HG02943 (cell line): ENCODE measurements around the gene BPIFB6.

Experiments used
- ATAC-seq: cut with Tn5 transposase; IDR thresholded peaks from one replicate; pipeline ENCODE4 v1.9.1; 2021; ENCODE audit warnings: mild to moderate bottlenecking, low read depth, moderate library complexity; ENCODE audit not compliant: unreplicated experiment

Gene BPIFB6

DNA sequence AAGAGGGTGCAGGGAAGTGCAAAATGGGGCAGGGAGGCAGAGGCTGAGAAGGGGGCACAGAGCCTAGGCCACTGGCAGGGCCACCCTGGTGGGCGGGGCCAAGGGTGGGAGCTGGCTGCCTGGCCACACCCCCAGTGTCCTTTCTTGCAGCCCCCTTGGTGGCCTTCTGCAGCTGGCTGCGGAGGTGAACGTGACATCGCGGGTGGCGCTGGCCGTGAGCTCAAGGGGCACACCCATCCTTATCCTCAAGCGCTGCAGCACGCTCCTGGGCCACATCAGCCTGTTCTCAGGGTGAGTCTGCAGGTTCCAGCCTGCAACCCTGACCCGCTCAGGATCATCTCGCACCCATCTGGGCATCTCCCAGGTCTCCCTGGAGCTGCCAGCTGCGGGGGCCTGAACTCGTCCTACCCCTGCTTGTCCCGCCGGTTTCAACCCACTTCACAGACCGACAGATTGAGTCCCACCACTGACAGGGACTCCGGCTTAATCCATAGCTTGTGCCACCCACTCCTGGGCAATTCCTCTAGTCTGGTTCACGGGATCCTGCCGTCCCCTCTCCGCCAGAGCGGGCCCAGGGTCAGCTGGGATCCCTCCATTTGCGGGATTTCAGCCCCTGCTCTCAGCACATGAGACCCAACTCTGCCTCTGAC is 28.4 kb downstream of the BPIFB6 start:
- no peak for ATAC-seq

DNA sequence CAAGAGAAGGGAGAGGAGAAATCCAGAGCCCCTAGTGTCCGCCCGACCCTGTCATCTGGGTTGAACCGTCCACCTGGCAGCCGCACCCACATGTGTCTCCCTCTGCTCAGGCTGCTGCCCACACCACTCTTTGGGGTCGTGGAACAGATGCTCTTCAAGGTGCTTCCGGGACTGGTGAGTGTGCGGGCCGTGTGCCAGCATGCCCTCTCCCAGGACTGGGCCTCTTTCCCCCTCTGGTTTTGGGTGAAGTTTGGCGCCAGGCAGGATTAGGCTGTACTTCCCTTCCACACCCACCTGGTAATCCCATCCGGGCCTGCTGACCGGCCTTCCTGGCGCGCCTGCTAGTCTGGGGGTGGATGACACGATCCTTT is 30.2 kb downstream of the BPIFB6 start:
- ATAC-seq: no peak

DNA sequence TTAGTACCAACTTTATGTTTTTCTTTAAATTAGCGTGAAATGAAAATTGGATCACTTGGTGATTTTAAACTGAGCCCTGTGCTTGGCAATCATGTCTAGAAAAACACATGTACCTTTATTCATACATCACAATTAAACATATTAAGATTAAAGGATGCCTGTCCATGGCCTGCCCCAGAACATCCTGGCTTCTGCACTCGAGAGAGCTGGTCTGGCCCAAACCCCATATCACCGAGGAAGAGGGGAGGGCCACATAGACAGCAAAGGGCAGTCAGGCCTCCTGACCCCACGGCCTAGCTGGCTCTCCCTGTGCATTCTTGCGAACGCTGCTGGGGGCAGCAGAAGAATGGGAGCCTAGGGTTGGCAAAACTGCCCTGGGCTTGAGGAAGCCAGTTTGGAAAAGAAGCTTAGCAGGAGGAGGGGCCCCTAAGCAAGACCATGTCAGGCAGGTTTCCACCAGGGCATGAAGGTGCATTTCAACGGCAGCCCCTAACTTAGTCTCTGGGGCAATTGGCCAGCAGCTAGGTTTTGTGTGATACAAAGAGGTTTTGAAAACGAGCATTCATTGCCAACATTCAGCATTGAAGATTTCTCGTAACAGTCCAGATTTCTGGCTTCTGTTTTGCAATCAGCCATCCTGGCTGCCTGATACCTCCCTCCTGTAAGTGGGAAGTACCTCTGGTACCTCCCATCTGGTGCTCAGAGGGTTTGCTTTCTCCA is 30.8 kb downstream of the BPIFB6 start:
- ATAC-seq: no peak

DNA sequence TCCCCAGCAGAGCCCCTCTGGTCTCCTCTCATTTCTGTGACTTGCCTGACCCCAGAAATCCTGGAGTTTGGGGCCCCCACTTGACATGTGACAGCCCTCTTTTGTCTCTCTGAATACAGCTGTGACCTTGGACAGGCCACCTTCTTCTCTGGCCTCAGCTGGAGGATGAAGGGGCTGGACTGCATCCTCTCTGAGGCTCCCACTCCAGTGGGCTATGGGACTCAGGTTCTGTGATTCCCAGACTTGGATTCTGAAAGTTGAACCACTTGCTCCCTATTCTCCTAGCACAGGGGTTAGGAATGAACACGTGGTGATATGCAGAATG is 31.3 kb downstream of the BPIFB6 start:
- ATAC-seq: no peak

DNA sequence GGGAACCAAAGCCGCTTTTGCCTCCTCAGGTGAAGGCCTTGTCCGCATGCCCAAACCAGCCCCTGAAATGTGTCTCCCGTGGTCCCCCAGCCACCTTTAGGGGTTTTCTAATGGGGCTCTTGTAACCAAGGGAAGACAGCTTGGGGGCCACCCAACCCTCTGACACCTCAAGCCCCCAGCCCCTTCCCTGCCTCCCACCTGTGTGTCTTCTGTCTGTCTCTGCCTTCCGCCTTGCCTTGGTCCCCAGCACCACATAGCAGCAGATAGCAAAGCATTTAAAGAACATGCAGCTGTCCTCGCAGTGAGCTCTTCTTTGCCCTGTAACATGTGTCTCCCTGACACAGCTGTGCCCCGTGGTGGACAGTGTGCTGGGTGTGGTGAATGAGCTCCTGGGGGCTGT is 31.8 kb downstream of the BPIFB6 start:
- no peak for ATAC-seq

DNA sequence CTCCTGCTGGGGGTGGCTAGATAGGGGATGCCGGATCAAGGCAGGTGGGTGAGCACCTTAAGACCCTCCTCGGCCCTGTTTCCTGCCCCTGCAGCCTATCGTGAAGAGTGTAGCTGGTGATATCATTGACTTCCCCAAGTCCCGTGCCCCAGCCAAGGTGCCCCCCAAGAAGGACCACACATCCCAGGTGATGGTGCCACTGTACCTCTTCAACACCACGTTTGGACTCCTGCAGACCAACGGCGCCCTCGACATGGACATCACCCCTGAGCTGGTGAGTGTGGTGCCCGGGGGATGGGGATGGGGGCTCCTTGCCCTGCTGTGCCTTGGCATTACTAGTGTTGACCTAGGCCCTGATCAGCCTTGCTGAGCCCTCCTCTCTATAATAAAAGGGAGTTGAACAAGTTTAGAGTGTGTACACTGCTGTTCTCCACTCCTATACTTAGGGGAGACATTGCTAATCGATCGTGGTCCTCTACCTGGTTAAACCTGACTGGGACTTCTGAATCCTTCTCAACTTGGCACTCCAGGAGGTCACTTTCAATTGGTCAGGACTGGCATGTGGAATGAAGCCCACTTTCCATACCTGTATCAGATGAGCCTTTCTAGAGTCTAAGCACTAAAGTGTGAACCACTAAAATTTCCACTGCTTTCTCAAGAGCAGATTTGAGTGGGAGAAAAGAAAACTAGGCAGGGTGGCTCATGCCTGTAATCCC is 33.3 kb downstream of the BPIFB6 start:
- no peak for ATAC-seq

DNA sequence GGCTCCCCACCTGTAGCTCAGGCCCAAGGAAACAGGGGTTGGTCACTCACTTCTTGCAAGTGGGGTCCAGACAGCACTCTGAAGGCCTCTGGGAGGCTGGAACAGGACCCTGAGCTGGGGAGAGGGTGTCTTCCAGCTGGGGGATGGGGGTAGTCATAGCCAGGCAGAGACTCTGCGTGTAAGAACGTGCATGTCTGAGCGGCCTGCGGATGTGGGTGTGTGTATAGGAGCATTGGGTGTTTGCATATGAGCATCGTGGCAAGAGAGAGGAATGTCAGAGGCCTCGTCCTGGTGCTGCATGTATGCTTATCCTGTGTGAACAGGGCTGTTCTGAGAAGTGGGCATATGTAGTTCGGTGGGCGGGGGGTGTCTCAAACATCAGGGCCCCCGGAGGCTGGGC is 34.3 kb downstream of the BPIFB6 start:
- no peak for ATAC-seq

DNA sequence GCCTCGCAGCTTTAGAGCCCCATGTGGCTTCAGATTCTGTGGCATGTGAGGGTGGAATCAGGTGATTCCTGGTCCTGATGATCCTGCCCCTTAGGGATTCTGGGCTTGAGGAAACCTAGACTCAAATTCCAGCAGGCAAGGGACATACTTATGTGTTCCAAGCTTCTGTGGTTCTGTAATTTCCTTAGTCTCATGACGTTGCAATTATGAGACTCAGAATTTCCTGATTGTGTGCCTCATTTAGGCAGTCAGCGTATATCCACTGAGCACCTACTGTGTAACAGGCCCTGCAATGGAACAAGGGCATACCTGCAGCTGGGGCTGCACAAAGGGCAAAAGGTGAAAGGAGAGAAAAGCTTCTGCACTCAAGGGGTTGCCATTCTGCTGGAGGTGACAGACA is 36.4 kb downstream of the BPIFB6 start:
- ATAC-seq: no peak

DNA sequence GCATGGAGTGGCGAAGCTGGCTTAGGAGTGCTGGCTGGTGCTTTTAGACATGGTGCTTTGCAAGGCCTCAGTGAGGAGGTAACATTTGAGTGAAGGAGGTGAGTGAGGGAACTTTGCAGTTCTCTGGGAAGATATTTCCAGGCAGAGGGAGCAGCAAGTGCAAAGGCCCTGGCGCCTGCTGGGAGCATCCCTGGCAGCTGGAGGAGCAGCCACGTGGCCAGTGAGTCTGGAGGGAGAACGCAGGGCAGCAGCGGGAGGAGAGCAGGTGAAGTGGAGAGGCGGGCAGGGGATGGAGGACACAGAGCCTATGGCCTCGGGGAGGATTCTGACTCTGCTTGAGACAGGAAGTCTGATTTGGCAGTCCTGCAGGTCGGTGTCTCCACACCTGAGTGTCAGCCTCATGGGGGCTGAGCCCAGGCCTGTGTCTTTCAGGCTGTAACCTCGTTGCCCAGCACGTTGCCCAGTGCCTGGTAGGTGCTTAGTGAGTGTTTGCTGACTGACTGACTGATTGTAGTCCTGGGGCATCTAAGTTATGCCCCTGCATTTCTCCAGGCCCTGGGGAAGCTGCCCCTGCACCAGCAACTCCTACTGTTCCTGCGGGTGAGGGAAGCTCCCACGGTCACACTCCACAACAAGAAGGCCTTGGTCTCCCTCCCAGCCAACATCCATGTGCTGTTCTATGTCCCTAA is 36.9 kb downstream of the BPIFB6 start:
- no peak for ATAC-seq

DNA sequence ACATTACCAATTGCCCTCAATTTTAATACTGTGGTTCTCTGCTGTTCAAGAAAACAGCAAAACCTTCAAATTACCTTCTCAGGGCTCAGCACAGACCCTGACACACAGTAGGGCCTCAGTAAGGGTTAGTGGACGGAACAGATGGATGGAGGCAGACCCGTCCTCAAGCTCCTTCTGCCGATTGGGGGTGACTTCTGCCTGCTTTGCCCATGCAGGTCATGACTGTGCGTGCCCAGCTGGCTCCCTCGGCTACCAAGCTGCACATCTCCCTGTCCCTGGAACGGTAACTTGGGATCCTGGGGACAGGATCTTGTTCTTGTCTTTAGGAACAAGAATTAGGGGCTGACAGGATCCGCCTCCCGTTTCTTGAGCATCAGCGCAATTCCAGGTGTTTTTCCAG is 38.2 kb downstream of the BPIFB6 start:
- no peak for ATAC-seq

DNA sequence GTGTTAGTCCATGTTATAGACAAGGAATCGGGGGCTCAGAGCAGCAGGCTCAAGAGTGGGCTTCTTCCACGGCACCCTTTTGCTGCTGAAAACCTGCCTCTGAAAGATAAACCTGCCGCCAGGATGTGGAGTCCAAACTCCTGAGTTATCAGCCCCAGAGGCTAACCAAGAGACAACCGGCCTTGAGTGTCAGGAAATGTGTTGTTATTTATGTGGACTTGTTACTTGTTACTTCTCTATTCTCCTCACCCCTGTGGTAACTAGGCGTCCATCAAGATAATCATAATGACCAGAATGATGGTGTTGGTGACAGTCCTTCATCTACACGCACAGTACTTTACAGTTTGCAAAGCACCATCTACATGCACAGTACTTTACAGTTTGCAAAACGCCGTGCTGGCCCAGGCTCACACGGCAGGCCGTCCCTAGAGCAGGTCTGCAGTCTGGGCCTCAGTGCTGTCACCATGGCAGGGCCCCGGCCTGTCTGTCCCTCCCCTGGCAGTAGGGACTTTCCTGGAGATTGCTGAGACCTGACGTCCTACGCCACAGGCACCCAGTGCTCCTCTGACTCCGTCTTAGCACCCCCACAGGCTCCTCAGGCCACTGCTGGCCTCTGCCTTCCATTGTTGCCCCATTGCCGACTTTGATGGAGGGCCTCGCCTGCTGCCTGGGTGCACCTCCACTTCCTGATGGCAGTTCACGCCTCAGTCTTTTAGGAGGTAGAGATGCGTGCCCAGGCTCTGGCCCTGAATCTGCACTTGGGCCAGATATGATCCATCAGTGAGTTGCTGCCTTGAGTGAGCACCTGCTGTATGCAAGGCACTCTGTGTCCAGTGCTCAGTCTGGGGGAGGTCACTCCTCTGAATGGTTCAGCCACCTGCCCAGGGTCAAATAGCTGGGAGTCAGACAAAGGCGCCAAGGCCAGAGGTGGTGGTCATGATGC is 38.9 kb downstream of the BPIFB6 start:
- ATAC-seq: no peak

DNA sequence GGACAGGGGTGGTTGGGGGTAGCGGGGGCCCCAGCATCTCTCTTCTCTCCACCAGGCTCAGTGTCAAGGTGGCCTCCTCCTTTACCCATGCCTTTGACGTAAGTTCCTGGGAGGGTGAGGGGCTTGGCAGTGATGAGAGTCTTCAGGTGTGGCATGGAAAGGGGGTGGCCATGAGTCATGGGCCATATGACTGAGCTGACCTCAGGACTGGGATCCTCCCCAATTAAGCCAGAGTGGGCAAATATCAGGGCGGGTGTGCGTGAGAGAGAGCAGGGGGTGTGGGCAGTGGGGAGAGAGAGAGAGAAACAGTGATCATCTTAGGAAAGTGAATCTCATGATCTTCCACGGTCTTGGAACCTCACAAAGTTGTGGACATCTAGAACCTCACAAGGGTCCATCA is 39.8 kb downstream of the BPIFB6 start:
- ATAC-seq: no peak

DNA sequence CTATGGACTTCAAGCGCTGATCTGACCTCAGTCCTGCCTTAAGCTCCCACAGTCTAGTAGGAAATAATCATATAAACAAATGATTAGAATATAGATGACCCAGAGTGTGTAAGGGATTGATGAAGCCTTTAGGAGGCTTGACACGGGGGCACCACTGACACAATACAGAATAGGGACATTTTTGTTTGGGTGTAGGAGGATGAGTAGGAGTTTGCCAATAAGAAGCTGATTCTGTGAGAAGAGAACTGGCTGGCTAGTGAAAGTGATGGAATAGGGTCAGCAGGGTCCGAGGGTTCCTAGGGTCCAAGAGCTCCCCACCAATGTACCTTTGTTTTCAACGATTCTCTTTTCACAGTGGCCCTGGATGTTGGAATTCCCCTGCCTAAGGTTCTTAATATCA is 40.9 kb downstream of the BPIFB6 start:
- ATAC-seq: no peak

DNA sequence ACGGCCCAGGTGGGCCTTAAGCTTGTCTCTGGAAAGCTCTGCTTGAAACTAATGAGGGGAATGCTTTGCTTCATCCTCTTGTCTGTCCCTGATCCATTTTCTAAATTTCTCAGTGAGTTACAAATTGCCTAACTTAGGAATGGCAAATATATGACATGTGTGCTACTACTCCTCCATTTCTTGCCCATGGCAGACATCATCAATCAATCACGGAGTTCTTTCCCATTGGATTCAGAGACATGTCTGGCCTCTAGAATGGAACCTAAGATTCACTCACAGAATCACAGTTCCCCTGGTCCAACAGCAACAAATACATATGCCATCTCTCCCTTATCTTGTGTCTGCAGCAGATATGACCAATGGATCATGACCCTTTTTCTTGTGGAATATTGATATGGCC is 41.4 kb downstream of the BPIFB6 start:
- no peak for ATAC-seq

DNA sequence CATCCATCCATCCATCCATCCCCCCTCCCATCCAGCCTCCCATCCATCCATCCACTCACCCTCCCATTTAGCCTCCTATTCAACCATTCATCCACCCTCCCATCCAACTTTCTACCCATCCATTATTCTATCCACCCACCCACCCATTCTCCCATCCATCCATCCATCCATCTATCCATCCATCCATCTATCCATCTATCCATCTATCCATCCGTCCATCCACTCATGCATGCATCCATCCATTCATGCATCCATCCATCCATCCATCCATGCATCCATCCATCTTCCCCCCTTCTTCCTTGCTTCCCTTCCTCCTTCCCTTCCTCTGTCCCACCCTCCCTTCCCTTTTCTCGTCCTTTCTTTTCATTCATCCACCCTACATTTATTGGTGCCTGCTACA is 43.2 kb downstream of the BPIFB6 start:
- ATAC-seq: no peak

DNA sequence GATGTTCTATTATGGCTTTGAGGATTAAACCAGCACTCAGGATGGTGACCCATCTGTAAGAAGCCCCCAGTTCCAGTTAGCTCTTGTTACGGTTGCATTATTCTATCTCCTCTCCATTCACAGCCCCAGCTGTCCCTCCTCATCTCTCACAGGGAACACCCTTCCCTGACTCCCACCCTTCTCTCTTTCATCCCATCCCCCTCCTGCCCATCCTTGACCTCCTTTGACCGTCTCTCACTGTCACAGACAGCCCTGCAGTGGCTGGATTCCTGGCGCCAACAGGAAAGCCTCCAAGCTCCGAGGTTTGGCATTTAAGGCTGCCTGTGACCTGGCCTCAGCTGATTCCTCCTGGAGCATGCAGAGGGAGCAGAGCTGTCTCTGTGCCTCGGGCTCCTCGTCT is 43.8 kb downstream of the BPIFB6 start:
- no peak for ATAC-seq

DNA sequence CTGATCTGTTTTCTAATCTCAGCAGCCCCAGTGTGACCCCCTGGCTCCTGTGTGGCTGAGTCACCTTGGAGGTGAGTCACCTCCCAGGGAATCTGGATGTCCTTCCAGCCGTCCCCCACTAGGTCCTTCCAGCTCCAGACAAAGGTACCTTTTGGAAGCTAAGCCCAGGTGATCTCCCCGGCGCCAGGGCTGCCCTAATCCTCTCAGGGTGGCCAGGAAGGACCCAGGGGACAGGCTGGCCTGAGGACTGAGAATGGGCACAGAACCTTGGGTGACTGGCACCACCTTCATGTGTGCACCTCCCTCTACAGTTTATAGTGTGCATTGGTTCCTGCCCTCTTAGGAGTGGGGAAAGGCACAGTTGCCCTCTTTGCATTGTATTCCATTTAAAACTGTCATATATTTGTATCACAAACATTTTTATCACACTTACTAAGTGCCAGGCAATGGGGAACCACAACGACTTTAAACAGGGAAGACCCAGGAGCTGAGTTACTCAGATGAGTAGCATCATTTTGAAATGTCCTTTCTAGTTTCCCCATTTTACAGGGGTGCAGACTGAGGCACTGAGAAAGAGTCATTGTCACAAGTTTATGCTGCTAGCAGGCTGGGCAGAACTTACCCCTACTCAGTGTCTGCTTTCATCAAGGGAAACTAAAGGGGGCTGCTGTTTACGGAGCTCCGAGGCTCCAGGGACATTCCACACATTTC is 45.4 kb downstream of the BPIFB6 start:
- ATAC-seq: no peak

DNA sequence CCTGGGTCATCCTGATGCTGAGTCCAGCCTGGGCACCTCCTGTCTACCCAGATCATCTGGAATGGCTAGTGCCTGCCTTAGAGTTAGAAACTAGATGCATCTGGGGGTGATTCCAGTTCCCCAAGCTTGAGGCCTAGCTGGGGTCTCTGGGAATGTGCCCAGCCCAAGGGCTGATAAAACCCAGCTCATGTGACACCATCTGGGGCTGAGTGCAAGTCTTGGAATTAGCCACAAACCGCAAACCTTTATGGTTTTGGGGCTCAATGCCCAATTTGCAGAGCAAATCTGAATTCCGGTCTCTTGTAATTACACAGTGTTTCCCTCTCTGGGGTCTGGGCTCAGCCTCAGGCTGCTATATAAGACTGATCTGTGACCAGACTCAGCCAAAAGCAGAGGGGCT is 47.8 kb downstream of the BPIFB6 start, which contains the start of gene BPIFB4:
TSS of gene BPIFB4 (plus strand) at position 385 of the 400 bp plus-strand sequence. CDS start 1,884 bp downstream, outside the sequence.
- no peak for ATAC-seq

DNA sequence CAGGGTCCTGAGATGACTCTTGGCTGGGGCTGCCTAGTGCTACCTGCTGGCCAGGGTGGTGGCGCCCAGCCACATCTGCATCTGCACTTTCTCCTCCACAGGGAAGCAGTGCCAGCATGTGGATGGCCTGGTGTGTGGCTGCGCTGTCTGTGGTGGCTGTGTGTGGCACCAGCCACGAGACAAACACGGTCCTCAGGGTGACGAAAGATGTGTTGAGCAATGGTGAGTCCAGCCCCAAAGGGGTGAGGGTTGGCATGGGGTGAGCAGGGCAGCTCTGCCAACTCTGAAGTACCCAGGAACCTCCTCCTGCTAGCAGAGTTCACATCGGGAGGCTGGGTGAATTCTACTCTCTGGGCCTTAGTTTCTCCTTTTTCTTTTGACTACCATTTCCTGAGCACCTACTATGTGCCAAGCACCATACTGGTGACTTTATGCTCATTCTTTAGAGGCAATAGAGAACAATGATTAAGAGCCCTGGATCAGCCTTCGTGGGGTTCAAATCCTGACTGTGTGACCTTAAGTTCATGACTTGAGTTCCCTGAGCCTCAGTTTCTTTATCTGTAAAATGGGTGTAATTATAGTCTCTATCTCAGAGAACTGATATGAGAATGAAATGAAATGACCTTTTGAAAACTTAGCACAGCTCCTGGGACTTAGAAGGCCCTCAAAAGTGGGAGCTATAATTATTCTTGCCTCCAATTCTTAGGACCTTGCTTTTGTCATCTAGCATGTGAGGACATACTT is 50.1 kb downstream of the BPIFB6 start:
- ATAC-seq: no peak
